Neural progenitor cell (in vitro differentiated cells): ENCODE results near the gene SLC5A6. TPM values are rescaled to one million over a fixed set of nuclear protein-coding genes. Genes with fewer than 3 reads are reported as not detected.

Experiments
- DNase-seq: peaks from one replicate; pipeline ENCODE4 v3.0.0-alpha.2; 2016; ENCODE audit warnings: low spot score
- H2AFZ ChIP-seq: fragments of 200-600 bp; sonication (generic); replicated peaks from 2 replicates; pipeline ENCODE4 v1.6.1; 2016; ENCODE audit warnings: antibody characterized with exemption
- H3F3A ChIP-seq: fragments of 200-600 bp; sonication (generic); 2 replicates; pipeline ENCODE4 v1.6.1; 2016; ENCODE audit warnings: antibody characterized with exemption, low read depth
- H3K27ac ChIP-seq: fragments of 200-600 bp; sonication (generic); 2 replicates; pipeline ENCODE4 v1.5.1; 2016; ENCODE audit warnings: mild to moderate bottlenecking
- H3K27me3 ChIP-seq: fragments of 200-600 bp; sonication (generic); 2 replicates; pipeline ENCODE4 v1.6.1; 2016; ENCODE audit warnings: mild to moderate bottlenecking, moderate library complexity
- H3K36me3 ChIP-seq: fragments of 200-600 bp; sonication (generic); 2 replicates; pipeline ENCODE4 v1.5.1; 2016
- H3K4me1 ChIP-seq: fragments of 200-600 bp; sonication (generic); 2 replicates; pipeline ENCODE4 v1.6.1; 2016; ENCODE audit warnings: mixed run types
- H3K4me2 ChIP-seq: fragments of 200-600 bp; sonication (generic); 2 replicates; pipeline ENCODE4 v1.6.1; 2016
- H3K4me3 ChIP-seq: fragments of 200-600 bp; sonication (generic); 2 replicates; pipeline ENCODE4 v1.5.1; 2016
- H3K79me2 ChIP-seq: fragments of 200-600 bp; sonication (generic); 2 replicates; pipeline ENCODE4 v1.6.1; 2016; ENCODE audit warnings: low read depth
- H3K9ac ChIP-seq: fragments of 200-600 bp; sonication (generic); 2 replicates; pipeline ENCODE4 v1.6.1; 2016
- H3K9me3 ChIP-seq: fragments of 200-600 bp; sonication (generic); 2 replicates; pipeline ENCODE4 v1.5.1; 2016; ENCODE audit warnings: low read depth
- H4K20me1 ChIP-seq: fragments of 200-600 bp; sonication (generic); 2 replicates; pipeline ENCODE4 v1.6.1; 2016; ENCODE audit warnings: low read depth
- H3K27ac Mint-ChIP-seq: 3 replicates; pipeline ENCODE4 v1.8.0; 2021; ENCODE audit warnings: mixed read lengths
- H3K27me3 Mint-ChIP-seq: 2 replicates; pipeline ENCODE4 v1.8.0; 2022; ENCODE audit warnings: low read depth, mild to moderate bottlenecking, inconsistent platforms, moderate library complexity, mixed read lengths; ENCODE audit not compliant: insufficient read depth
- H3K36me3 Mint-ChIP-seq: 3 replicates; pipeline ENCODE4 v1.8.0; 2021; ENCODE audit warnings: mixed read lengths
- H3K4me1 Mint-ChIP-seq: 3 replicates; pipeline ENCODE4 v1.8.0; 2021; ENCODE audit warnings: mixed read lengths
- H3K4me3 Mint-ChIP-seq: 3 replicates; pipeline ENCODE4 v1.8.0; 2021; ENCODE audit warnings: mild to moderate bottlenecking, moderate library complexity, mixed read lengths
- H3K9me3 Mint-ChIP-seq: 3 replicates; pipeline ENCODE4 v1.8.0; 2020; ENCODE audit warnings: mixed read lengths
- EZH2 ChIP-seq: fragments of 200-600 bp; sonication (generic); IDR thresholded peaks from 2 replicates; pipeline ENCODE4 v1.6.1; 2017; ENCODE audit warnings: antibody characterized with exemption, mild to moderate bottlenecking, moderate library complexity
- EZH2phosphoT487 ChIP-seq: fragments of 200-600 bp; sonication (generic); IDR thresholded peaks from 2 replicates; pipeline ENCODE4 v1.6.1; 2017; ENCODE audit warnings: antibody characterized with exemption
- total RNA-seq: library from RNA; depleted of rRNA; stranded (reverse); fragments of >200 nt; gene quantifications from 2 replicates; pipeline ENCODE4 v1.2.3, GENCODE V29; 2015; ENCODE audit warnings: low replicate concordance
- TF ChIP-seq, protein P1 (sequence below): fragments of 200-600 bp; sonication (generic); IDR thresholded peaks from 2 replicates; pipeline ENCODE4 v1.5.1; 2017; ENCODE audit warnings: antibody characterized with exemption, mild to moderate bottlenecking

The SLC5A6 gene
- total RNA-seq, 1 donor from 2014 or later: 42.8 TPM

DNA sequence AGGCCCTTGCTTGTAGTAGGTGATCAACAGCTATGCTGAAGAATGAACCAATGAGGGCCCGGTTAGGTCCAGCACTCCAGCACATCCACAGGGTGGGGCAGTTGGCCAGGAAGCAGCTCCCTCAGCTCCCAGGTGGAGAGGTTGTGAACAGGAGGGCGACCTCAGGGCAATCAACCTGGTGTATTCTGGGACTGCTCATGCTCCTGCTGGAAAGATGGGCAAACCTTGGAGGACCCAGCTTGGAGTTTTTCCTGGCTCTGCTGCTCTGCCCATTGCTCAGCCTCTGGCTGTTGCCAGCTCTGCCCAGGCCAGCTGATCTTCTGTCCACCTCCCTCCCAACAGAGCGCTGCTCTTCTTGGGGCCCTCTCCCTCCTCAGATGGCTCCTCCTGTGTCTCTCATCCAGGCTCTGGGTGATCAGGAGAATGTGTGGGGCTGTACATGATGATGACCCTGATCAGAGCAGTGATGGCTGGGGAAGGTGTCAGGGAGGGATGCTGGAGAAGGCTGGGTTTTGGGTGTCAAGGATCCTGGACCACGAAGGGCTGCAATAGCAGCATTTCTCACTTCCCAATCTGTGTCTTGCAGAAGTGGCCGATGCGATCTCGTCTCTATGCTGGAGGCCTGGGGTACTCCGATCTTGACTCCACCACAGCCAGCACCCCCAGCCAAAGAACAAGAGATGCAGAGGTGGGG, 59.8 kb downstream of the SLC5A6 start:
- Histone ChIP-seq H3K4me3 (no peak overlapping the region), H3K79me2 (no peaks in the 10 kb centered on the region), H3K27me3 (no peaks in the 10 kb centered on the region), H3K9ac (no peak overlapping the region), H3F3A (no peaks in the 10 kb centered on the region), H2AFZ (no peak overlapping the region), H3K36me3 (no peaks in the 10 kb centered on the region), H3K4me2 (no peak overlapping the region), H3K4me1 (no peaks in the 10 kb centered on the region), H3K27ac (no peak overlapping the region), H3K9me3 (no peaks in the 10 kb centered on the region), H4K20me1 (no peaks in the 10 kb centered on the region)
- DNase-seq: no peak
- peak overlapping the region; percentile 53 for H3K27ac Mint-ChIP-seq
- TF ChIP-seq EZH2phosphoT487 (no peak), EZH2 (no peak)
- TF ChIP-seq, protein P1, sequence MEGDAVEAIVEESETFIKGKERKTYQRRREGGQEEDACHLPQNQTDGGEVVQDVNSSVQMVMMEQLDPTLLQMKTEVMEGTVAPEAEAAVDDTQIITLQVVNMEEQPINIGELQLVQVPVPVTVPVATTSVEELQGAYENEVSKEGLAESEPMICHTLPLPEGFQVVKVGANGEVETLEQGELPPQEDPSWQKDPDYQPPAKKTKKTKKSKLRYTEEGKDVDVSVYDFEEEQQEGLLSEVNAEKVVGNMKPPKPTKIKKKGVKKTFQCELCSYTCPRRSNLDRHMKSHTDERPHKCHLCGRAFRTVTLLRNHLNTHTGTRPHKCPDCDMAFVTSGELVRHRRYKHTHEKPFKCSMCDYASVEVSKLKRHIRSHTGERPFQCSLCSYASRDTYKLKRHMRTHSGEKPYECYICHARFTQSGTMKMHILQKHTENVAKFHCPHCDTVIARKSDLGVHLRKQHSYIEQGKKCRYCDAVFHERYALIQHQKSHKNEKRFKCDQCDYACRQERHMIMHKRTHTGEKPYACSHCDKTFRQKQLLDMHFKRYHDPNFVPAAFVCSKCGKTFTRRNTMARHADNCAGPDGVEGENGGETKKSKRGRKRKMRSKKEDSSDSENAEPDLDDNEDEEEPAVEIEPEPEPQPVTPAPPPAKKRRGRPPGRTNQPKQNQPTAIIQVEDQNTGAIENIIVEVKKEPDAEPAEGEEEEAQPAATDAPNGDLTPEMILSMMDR: no peak
- peaks cover 2% of the 10 kb centered on the region for H3K9me3 Mint-ChIP-seq
- no peaks in the 10 kb centered on the region for H3K4me1 Mint-ChIP-seq
- no peak overlapping the region for H3K4me3 Mint-ChIP-seq
- no peaks in the 10 kb centered on the region for H3K36me3 Mint-ChIP-seq
- H3K27me3 Mint-ChIP-seq: peaks cover 5% of the 10 kb centered on the region

DNA sequence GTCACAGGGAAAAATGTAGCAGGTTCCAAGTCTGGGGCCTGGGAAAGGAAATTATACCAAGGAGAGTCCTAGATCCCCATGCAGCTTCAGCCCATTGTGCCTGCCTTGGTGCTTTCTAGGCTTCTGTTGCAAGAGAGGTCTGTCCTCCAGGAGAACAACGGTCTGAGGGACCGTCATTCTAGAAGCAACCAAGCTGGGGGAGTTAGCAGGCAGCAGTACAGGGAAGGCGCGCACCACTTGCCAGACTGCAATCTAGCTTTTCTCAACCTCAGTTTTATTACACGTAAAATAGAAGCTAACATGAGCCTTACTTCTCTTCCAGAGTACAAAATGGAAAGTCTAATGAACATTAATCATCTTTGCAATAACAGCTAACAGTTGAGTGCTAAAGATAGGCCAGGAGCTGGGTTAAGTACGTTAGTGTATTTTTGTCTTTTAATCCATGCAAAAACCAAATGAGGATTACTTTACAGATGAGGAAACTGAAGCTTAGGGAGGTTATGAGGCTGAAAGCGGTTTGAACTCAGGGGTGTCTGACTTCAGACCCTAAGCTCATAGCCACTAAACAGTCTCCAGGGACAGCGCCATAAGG, 61.3 kb downstream of the SLC5A6 start:
- H3K36me3 Mint-ChIP-seq: no peaks in the 10 kb centered on the region
- Histone ChIP-seq H3K36me3 (no peaks in the 10 kb centered on the region), H3K9ac (no peak overlapping the region), H3K9me3 (no peaks in the 10 kb centered on the region), H3K27me3 (no peaks in the 10 kb centered on the region), H2AFZ (no peak overlapping the region), H3K4me1 (no peaks in the 10 kb centered on the region), H3F3A (no peaks in the 10 kb centered on the region), H3K27ac (no peak overlapping the region), H4K20me1 (no peaks in the 10 kb centered on the region), H3K4me3 (no peak overlapping the region), H3K79me2 (no peaks in the 10 kb centered on the region), H3K4me2 (no peak overlapping the region)
- H3K4me3 Mint-ChIP-seq: no peak overlapping the region
- H3K27me3 Mint-ChIP-seq: peaks cover 5% of the 10 kb centered on the region
- DNase-seq: no peak
- TF ChIP-seq EZH2 (no peak), EZH2phosphoT487 (no peak)
- TF ChIP-seq, protein P1: no peak
- H3K9me3 Mint-ChIP-seq: peaks cover 2% of the 10 kb centered on the region
- H3K27ac Mint-ChIP-seq: no peak overlapping the region
- no peaks in the 10 kb centered on the region for H3K4me1 Mint-ChIP-seq

Other genes with a start within 250 kb of the SLC5A6 start
- gene MAPRE3, start 241.6 kb downstream of the SLC5A6 start, total RNA-seq: 3.1 and 6.2 TPM in 2 replicates
- 18.1 and 26.1 TPM in 2 replicates for gene TMEM214, start 179.3 kb downstream of the SLC5A6 start, total RNA-seq
- gene AGBL5, start 160.6 kb downstream of the SLC5A6 start, total RNA-seq: 68.3 and 84.7 TPM in 2 replicates
- gene OST4, start 140.6 kb downstream of the SLC5A6 start, total RNA-seq: 84.6 and 256 TPM in 2 replicates
- gene EMILIN1, start 133.7 kb downstream of the SLC5A6 start, total RNA-seq: 0.15 and 5.1 TPM in 2 replicates
- gene KHK, start 125.5 kb downstream of the SLC5A6 start, total RNA-seq: 3.3 and 5.0 TPM in 2 replicates
- gene CGREF1, start 93.1 kb downstream of the SLC5A6 start, total RNA-seq: 2.1 and 3.0 TPM in 2 replicates
- 0.65 and 1.1 TPM in 2 replicates for gene ABHD1, start 88.5 kb downstream of the SLC5A6 start, total RNA-seq
- gene PREB, start 77.6 kb downstream of the SLC5A6 start, total RNA-seq: 25.1 and 39.8 TPM in 2 replicates
- gene PRR30, start 72.9 kb downstream of the SLC5A6 start, total RNA-seq: not detected in 2 replicates
- 0.03 TPM in 1 of 2 replicates, not detected in the other for gene TCF23, start 63.3 kb downstream of the SLC5A6 start, total RNA-seq
- 133 and 142 TPM in 2 replicates for gene ATRAID, start 227 bp downstream of the SLC5A6 start, total RNA-seq
- 26.5 and 51.8 TPM in 2 replicates for gene CAD, start 5.1 kb upstream of the SLC5A6 start, total RNA-seq
- gene SLC30A3, start 50.8 kb upstream of the SLC5A6 start, total RNA-seq: 0.56 and 1.4 TPM in 2 replicates
- not detected in 2 replicates for gene DNAJC5G, start 63.2 kb upstream of the SLC5A6 start, total RNA-seq
- 0.12 TPM in 1 of 2 replicates, not detected in the other for gene TRIM54, start 70.2 kb upstream of the SLC5A6 start, total RNA-seq
- 0.56 and 1.2 TPM in 2 replicates for gene UCN, start 96.2 kb upstream of the SLC5A6 start, total RNA-seq
- 71.4 and 78.0 TPM in 2 replicates for gene MPV17, start 110.8 kb upstream of the SLC5A6 start, total RNA-seq
- gene GTF3C2, start 144.5 kb upstream of the SLC5A6 start, total RNA-seq: 57.3 and 73.9 TPM in 2 replicates
- 25.5 and 38.2 TPM in 2 replicates for gene EIF2B4, start 158.1 kb upstream of the SLC5A6 start, total RNA-seq
- 65.2 and 92.6 TPM in 2 replicates for gene SNX17, start 158.3 kb upstream of the SLC5A6 start, total RNA-seq
- gene ZNF513, start 168.5 kb upstream of the SLC5A6 start, total RNA-seq: 6.1 and 23.2 TPM in 2 replicates
- 114 and 116 TPM in 2 replicates for gene PPM1G, start 197.3 kb upstream of the SLC5A6 start, total RNA-seq
- gene NRBP1, start 216.4 kb upstream of the SLC5A6 start, total RNA-seq: 136 and 151 TPM in 2 replicates
- 0.88 and 11.4 TPM in 2 replicates for gene KRTCAP3, start 230.1 kb upstream of the SLC5A6 start, total RNA-seq